ENCODE data around the gene PFDN2.

The PFDN2 gene

GRCh38 chr1:161051219-161051618 lies 66.6 kb downstream of the PFDN2 start:
- no peak for DNase-seq (ENCODE audit: low read depth in 3 of 3)
